ENCODE results near the gene OR2V1. TPM values are rescaled to one million over a fixed set of nuclear protein-coding genes. Genes with fewer than 3 reads are reported as not detected.

Gene OR2V1
- total and polyA plus RNA-seq, 2 experiments from 2014 or later: not detected

GRCh38 chr5:181173420-181174342 lies 42.7 kb upstream of the OR2V1 start:
- Histone ChIP-seq H3K4me1 (ENCODE audit: insufficient read depth) (peaks cover 14% of the 10 kb centered on the region), H2AFZ (peak overlapping the region; percentile 3), H3K36me3 (replicated peaks; ENCODE audit: insufficient read depth, low read depth) (no peaks in the 10 kb centered on the region), H3K4me3 (peak overlapping the region; percentile 4), H3K27ac (no peak overlapping the region), H3K79me2 (no peaks in the 10 kb centered on the region), H3K9me2 (replicated peaks; ENCODE audit: insufficient read depth) (no peaks in the 10 kb centered on the region), H3K4me2 (peak overlapping the region; percentile 68), H3K9me3 (ENCODE audit: low read depth) (no peaks in the 10 kb centered on the region), H3K27me3 (peaks cover 30% of the 10 kb centered on the region), H4K20me1 (ENCODE audit: insufficient read depth, poor library complexity, severe bottlenecking) (no peaks in the 10 kb centered on the region)
- peak; percentile 52 for DNase-seq (ENCODE audit: low spot score)
- WGBS (ENCODE audit: low lambda C conversion rate, missing lambda C conversion rate): 2% methylated on average over 50 of the region's 50 CpGs
- TF ChIP-seq EZH2phosphoT487 (IDR thresholded peaks at IDR 0.05; ENCODE audit: low read depth, severe bottlenecking, unreplicated experiment) (no peak), CTCF (IDR thresholded peaks at IDR 0.05; ENCODE audit: poor library complexity) (peak; percentile 0), EZH2 (IDR thresholded peaks at IDR 0.05; ENCODE audit: borderline replicate concordance) (no peak)

DNA sequence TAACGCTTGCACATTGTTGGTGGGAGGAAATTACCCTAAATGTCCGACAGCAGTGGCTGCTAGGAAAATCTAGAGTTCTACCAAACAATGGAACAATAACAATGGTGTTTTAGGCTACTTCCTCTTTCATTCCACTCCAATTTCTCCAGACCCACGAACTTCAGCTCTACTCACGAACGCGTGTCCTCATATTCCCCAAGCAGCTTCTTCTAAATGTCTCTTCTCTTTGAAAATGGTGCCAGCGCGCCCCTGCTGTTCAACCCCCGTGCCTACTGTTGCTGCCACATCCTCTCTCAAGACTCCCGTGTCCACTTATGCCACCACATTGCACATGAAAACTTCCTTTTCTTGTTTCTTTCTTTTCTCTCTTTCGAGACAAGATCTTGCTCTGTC lies 42.1 kb upstream of the OR2V1 start:
- Histone ChIP-seq H3K4me2 (peak overlapping the region; percentile 68), H2AFZ (peak overlapping the region; percentile 3), H3K27me3 (peaks cover 37% of the 10 kb centered on the region), H3K27ac (no peak overlapping the region), H3K9me3 (ENCODE audit: low read depth) (no peaks in the 10 kb centered on the region), H3K36me3 (replicated peaks; ENCODE audit: insufficient read depth, low read depth) (no peaks in the 10 kb centered on the region), H3K9me2 (replicated peaks; ENCODE audit: insufficient read depth) (no peaks in the 10 kb centered on the region), H3K79me2 (no peaks in the 10 kb centered on the region), H3K4me3 (peak overlapping the region; percentile 4), H3K4me1 (ENCODE audit: insufficient read depth) (peaks cover 16% of the 10 kb centered on the region), H4K20me1 (ENCODE audit: insufficient read depth, poor library complexity, severe bottlenecking) (no peaks in the 10 kb centered on the region)
- no peak for DNase-seq (ENCODE audit: low spot score)
- TF ChIP-seq CTCF (IDR thresholded peaks at IDR 0.05; ENCODE audit: poor library complexity) (peak; percentile 19), EZH2phosphoT487 (IDR thresholded peaks at IDR 0.05; ENCODE audit: low read depth, severe bottlenecking, unreplicated experiment) (no peak)
- WGBS (ENCODE audit: low lambda C conversion rate, missing lambda C conversion rate): 22% methylated on average over 11 of the region's 11 CpGs

DNA sequence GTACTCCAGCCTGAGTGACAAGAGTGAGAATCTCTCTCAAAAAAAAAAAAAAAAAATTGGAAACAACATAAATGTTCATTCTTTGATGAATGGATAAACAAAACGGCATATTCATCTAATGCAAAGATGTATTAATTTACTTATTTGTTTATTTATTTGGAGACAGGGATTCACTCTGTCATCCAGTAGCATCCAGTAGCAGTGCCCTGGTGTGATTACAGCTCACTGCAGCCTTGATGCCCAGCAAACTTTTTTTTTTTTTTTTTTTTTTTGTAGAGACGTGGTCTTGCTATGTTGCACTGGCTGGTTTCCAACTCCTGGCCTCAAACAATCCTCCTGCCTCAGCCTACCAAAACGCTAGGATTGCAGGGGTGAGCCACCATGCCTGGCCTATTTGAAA lies 40.8 kb upstream of the OR2V1 start:
- Histone ChIP-seq H3K27ac (no peak overlapping the region), H2AFZ (no peak overlapping the region), H3K36me3 (replicated peaks; ENCODE audit: insufficient read depth, low read depth) (no peaks in the 10 kb centered on the region), H3K4me1 (ENCODE audit: insufficient read depth) (peaks cover 16% of the 10 kb centered on the region), H4K20me1 (ENCODE audit: insufficient read depth, poor library complexity, severe bottlenecking) (no peaks in the 10 kb centered on the region), H3K4me3 (no peak overlapping the region), H3K9me3 (ENCODE audit: low read depth) (no peaks in the 10 kb centered on the region), H3K9me2 (replicated peaks; ENCODE audit: insufficient read depth) (no peaks in the 10 kb centered on the region), H3K4me2 (no peak overlapping the region), H3K79me2 (no peaks in the 10 kb centered on the region), H3K27me3 (peaks cover 48% of the 10 kb centered on the region)
- no peak for DNase-seq (ENCODE audit: low spot score)
- no peak for TF ChIP-seq EZH2phosphoT487 (IDR thresholded peaks at IDR 0.05; ENCODE audit: low read depth, severe bottlenecking, unreplicated experiment)
- WGBS (ENCODE audit: low lambda C conversion rate, missing lambda C conversion rate): 67% methylated on average over 3 of the region's 3 CpGs

GRCh38 chr5:181170996-181171395 lies 40.0 kb upstream of the OR2V1 start:
- H3K36me3 ChIP-seq (replicated peaks; ENCODE audit: insufficient read depth, low read depth): no peaks in the 10 kb centered on the region
- peak overlapping the region; percentile 85 for H3K4me2 ChIP-seq
- no peaks in the 10 kb centered on the region for H3K79me2 ChIP-seq
- no peaks in the 10 kb centered on the region for H3K9me3 ChIP-seq (ENCODE audit: low read depth)
- no peak overlapping the region for H2AFZ ChIP-seq
- H3K9me2 ChIP-seq (replicated peaks; ENCODE audit: insufficient read depth): no peaks in the 10 kb centered on the region
- H3K4me1 ChIP-seq (ENCODE audit: insufficient read depth): peaks cover 16% of the 10 kb centered on the region
- WGBS (ENCODE audit: low lambda C conversion rate, missing lambda C conversion rate): 55% methylated on average over 6 of the region's 6 CpGs
- H3K27ac ChIP-seq: no peak overlapping the region
- H4K20me1 ChIP-seq (ENCODE audit: insufficient read depth, poor library complexity, severe bottlenecking): no peaks in the 10 kb centered on the region
- TF ChIP-seq EZH2phosphoT487 (IDR thresholded peaks at IDR 0.05; ENCODE audit: low read depth, severe bottlenecking, unreplicated experiment): no peak
- no peak for TF ChIP-seq CTCF (IDR thresholded peaks at IDR 0.05; ENCODE audit: poor library complexity)
- no peak for TF ChIP-seq EZH2 (IDR thresholded peaks at IDR 0.05; ENCODE audit: borderline replicate concordance)
- H3K4me3 ChIP-seq: no peak overlapping the region
- DNase-seq (ENCODE audit: low spot score): no peak
- H3K27me3 ChIP-seq: peaks cover 55% of the 10 kb centered on the region

Data from hepatocyte (in vitro differentiated cells).